OCI-LY1 (cell line): ENCODE measurements around the gene CHRNA3.
"Not testable (repeated sequence)": the region's sequence is repeated elsewhere in the genome, so short reads cannot be mapped to it uniquely, and the experiment has no call there.

Source experiments
- H2AFZ ChIP-seq: fragments of 200-600 bp; sonication (generic), shearing (Covaris generic); 2 replicates; pipeline ENCODE4 v1.6.0; 2014; ENCODE audit warnings: antibody characterized with exemption, mild to moderate bottlenecking, low read length
- H3F3A ChIP-seq: fragments of 200-600 bp; sonication (generic), shearing (Covaris generic); 2 replicates; pipeline ENCODE4 v1.6.0; 2014; ENCODE audit warnings: mild to moderate bottlenecking, antibody characterized with exemption, low read length, moderate library complexity; ENCODE audit not compliant: insufficient read depth
- H3K27ac ChIP-seq: fragments of 200-600 bp; sonication (generic); 2 replicates; pipeline ENCODE4 v1.5.1; 2014; ENCODE audit warnings: low read length, mixed run types, mild to moderate bottlenecking, low read depth; ENCODE audit not compliant: poor library complexity, severe bottlenecking
- H3K27me3 ChIP-seq: fragments of 200-600 bp; sonication (generic); 2 replicates; pipeline ENCODE4 v1.6.0; 2014; ENCODE audit warnings: antibody characterized with exemption, mild to moderate bottlenecking, low read length, moderate library complexity; ENCODE audit not compliant: insufficient read depth
- H3K36me3 ChIP-seq: fragments of 200-600 bp; sonication (generic); 2 replicates; pipeline ENCODE4 v1.6.1; 2014; ENCODE audit warnings: mild to moderate bottlenecking, antibody characterized with exemption, low read length, moderate library complexity, mixed read lengths; ENCODE audit not compliant: insufficient read depth
- H3K4me1 ChIP-seq: fragments of 200-600 bp; sonication (generic); 2 replicates; pipeline ENCODE4 v1.5.1; 2014; ENCODE audit warnings: mild to moderate bottlenecking, low read length, moderate library complexity; ENCODE audit not compliant: insufficient read depth, severe bottlenecking
- H3K4me2 ChIP-seq: fragments of 200-600 bp; sonication (generic), shearing (Covaris generic); 2 replicates; pipeline ENCODE4 v1.6.1; 2014; ENCODE audit warnings: low read length
- H3K4me3 ChIP-seq: fragments of 200-600 bp; sonication (generic); 2 replicates; pipeline ENCODE4 v1.5.1; 2014; ENCODE audit warnings: low read length, low read depth, mild to moderate bottlenecking, mixed read lengths; ENCODE audit not compliant: poor library complexity, severe bottlenecking
- H3K79me2 ChIP-seq: fragments of 200-600 bp; shearing (Covaris generic); 2 replicates; pipeline ENCODE4 v1.6.1; 2016; ENCODE audit warnings: mixed run types, low read length, mixed read lengths; ENCODE audit not compliant: insufficient read depth
- H3K9ac ChIP-seq: fragments of 200-600 bp; sonication (generic), shearing (Covaris generic); 2 replicates; pipeline ENCODE4 v1.6.1; 2014; ENCODE audit warnings: mild to moderate bottlenecking, low read length, mixed read lengths
- H3K9me2 ChIP-seq: fragments of 200-600 bp; sonication (generic), shearing (Covaris generic); 2 replicates; pipeline ENCODE4 v1.6.1; 2014; ENCODE audit warnings: low read depth, mild to moderate bottlenecking, low read length, mixed read lengths
- H3K9me3 ChIP-seq: fragments of 200-600 bp; shearing (Covaris generic); 2 replicates; pipeline ENCODE4 v1.6.1; 2014; ENCODE audit warnings: low read length, mixed read lengths
- H4K20me1 ChIP-seq: fragments of 200-600 bp; sonication (generic), shearing (Covaris generic); 2 replicates; pipeline ENCODE4 v1.6.0; 2016; ENCODE audit warnings: mild to moderate bottlenecking, low read length; ENCODE audit not compliant: insufficient read depth
- EZH2 ChIP-seq: fragments of 200-600 bp; sonication (generic), shearing (Covaris generic); IDR thresholded peaks from 2 replicates; pipeline ENCODE4 v1.8.0; 2017; ENCODE audit warnings: borderline replicate concordance, mixed run types, mild to moderate bottlenecking, antibody characterized with exemption, low read length, moderate library complexity, mixed read lengths
- TF ChIP-seq, protein P1 (sequence below): fragments of 200-600 bp; sonication (generic), shearing (Covaris generic); IDR thresholded peaks from 2 replicates; pipeline ENCODE4 v1.5.1; 2017; ENCODE audit warnings: mild to moderate bottlenecking, antibody characterized with exemption, low read length, moderate library complexity, mixed read lengths

Gene CHRNA3

DNA sequence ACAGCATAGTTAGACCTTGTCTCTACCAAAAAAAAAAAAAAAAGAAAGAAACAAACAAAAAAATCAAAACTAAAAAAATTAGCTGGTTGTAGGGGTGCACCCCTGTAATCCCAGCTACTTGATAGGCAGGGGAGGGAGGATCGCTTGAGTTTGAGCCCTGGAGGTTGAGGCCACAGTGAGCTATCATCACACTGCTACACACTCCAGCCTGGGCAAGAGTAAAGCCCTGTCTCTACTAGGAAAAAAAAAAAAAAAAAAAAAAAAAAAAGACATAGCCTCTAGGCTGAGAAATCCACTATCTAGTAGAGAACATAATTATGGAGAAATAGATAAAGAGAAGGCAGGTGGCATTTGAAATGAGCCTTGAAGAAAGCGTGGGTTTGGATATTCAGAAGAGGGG, 57.7 kb downstream of the CHRNA3 start:
- H2AFZ ChIP-seq = no peak overlapping the region
- no peak overlapping the region for H3K9ac ChIP-seq
- H3K4me1 ChIP-seq = peaks cover 19% of the 10 kb centered on the region
- no peaks in the 10 kb centered on the region; the same call in 1 of the 2 replicates for H3K27me3 ChIP-seq
- no peaks in the 10 kb centered on the region for H3F3A ChIP-seq
- no peaks in the 10 kb centered on the region for H3K9me3 ChIP-seq
- H3K27ac ChIP-seq = no peak overlapping the region
- no peaks in the 10 kb centered on the region for H3K9me2 ChIP-seq
- no peak overlapping the region for H3K4me3 ChIP-seq
- H3K79me2 ChIP-seq = no peaks in the 10 kb centered on the region
- no peak overlapping the region for H3K4me2 ChIP-seq
- no peaks in the 10 kb centered on the region for H4K20me1 ChIP-seq
- no peaks in the 10 kb centered on the region for H3K36me3 ChIP-seq
- TF ChIP-seq EZH2 = no peak
- TF ChIP-seq, protein P1, sequence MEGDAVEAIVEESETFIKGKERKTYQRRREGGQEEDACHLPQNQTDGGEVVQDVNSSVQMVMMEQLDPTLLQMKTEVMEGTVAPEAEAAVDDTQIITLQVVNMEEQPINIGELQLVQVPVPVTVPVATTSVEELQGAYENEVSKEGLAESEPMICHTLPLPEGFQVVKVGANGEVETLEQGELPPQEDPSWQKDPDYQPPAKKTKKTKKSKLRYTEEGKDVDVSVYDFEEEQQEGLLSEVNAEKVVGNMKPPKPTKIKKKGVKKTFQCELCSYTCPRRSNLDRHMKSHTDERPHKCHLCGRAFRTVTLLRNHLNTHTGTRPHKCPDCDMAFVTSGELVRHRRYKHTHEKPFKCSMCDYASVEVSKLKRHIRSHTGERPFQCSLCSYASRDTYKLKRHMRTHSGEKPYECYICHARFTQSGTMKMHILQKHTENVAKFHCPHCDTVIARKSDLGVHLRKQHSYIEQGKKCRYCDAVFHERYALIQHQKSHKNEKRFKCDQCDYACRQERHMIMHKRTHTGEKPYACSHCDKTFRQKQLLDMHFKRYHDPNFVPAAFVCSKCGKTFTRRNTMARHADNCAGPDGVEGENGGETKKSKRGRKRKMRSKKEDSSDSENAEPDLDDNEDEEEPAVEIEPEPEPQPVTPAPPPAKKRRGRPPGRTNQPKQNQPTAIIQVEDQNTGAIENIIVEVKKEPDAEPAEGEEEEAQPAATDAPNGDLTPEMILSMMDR = no peak

DNA sequence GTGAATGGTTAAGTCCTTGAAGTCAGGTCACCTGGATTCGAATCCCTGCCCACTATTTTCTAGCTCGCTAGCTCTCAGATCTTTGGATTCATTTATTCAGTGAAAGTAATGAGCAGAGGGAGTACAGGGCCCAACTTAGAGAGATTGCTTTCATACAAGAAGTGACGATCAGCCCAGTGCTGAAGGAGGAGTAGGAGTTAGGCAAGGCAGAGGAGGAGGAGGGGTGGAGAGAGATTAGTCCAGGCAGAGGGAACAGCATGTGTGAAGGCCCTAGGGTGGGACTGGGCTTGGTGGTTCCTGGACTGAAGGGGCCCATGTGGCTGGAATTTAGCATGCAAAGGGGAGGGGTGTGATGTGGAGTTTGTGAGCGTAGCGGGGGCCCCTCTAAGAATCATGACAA, 59.3 kb downstream of the CHRNA3 start:
- H3K79me2 ChIP-seq = no peaks in the 10 kb centered on the region
- no peak overlapping the region for H2AFZ ChIP-seq
- no peak overlapping the region for H3K4me2 ChIP-seq
- no peaks in the 10 kb centered on the region for H3K9me3 ChIP-seq
- H3K36me3 ChIP-seq = no peaks in the 10 kb centered on the region
- H4K20me1 ChIP-seq = no peaks in the 10 kb centered on the region
- no peak overlapping the region for H3K27ac ChIP-seq
- H3F3A ChIP-seq = no peaks in the 10 kb centered on the region
- peaks cover 18% of the 10 kb centered on the region for H3K4me1 ChIP-seq
- no peak overlapping the region for H3K9ac ChIP-seq
- no peak overlapping the region for H3K4me3 ChIP-seq
- H3K27me3 ChIP-seq = no peaks in the 10 kb centered on the region
- no peaks in the 10 kb centered on the region for H3K9me2 ChIP-seq
- no peak for TF ChIP-seq EZH2
- TF ChIP-seq, protein P1 = no peak

DNA sequence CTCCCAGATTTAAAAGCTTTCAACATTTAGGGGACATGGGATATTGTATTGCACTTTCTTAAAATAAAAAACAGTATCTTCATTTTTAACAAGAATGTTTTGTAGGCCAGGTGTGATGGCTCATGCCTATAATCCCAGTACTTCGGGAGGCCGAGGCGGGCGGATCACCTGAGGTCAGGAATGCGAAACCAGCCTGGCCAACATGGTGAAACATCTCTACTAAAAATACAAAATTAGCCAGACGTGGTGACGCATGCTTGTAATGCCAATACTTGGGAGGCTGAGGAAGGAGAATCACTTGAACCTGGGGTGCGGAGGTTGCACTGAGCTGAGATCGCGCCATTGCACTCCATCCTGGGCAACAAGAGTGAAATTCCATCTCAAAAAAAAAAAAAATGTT, 60.6 kb downstream of the CHRNA3 start:
- not testable (repeated sequence) for H3K79me2 ChIP-seq, H3K9me3 ChIP-seq, H3K27ac ChIP-seq

DNA sequence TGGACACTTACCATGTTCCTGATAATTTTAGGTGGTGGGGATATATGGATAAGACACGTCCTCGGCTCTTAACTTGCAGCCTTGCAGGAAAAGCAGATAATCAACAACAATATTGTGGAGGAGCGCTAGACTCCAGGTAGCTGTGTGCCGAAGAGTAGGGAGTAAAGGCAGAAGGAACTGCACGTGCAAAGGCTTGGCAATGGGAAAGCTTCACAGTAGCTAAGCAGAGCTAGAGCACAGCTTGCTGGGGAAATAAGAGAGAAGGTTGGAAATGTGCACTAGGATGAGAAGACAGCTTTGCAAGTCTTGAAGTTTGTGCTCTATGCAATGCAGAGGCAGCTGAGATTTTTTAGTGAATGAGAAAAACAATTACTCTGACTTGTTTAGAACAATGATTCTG, 68.2 kb downstream of the CHRNA3 start:
- Histone ChIP-seq H3K4me2 (no peak overlapping the region), H3K9me2 (no peaks in the 10 kb centered on the region), H3K27me3 (no peaks in the 10 kb centered on the region), H3K36me3 (peaks cover 34% of the 10 kb centered on the region), H3K9me3 (no peaks in the 10 kb centered on the region), H3F3A (peaks cover 10% of the 10 kb centered on the region; the same call in 1 of the 2 replicates), H3K4me1 (no peaks in the 10 kb centered on the region), H3K79me2 (no peaks in the 10 kb centered on the region), H3K27ac (no peak overlapping the region), H3K4me3 (no peak overlapping the region), H4K20me1 (no peaks in the 10 kb centered on the region), H2AFZ (no peak overlapping the region), H3K9ac (no peak overlapping the region)
- TF ChIP-seq, protein P1 = no peak
- TF ChIP-seq EZH2 = no peak

More for the DNA sequence above, 60.6 kb downstream of the CHRNA3 start:
- not testable (repeated sequence) for H3K36me3 ChIP-seq, H3K27me3 ChIP-seq, H4K20me1 ChIP-seq, H3K9ac ChIP-seq, H2AFZ ChIP-seq, H3K4me2 ChIP-seq, H3K4me3 ChIP-seq, H3F3A ChIP-seq, H3K9me2 ChIP-seq
- peaks cover 10% of the 10 kb centered on the region for H3K4me1 ChIP-seq
